WI38 (cell line): ENCODE data around the gene LRRC58.

Experiments used
- H3K4me3 ChIP-seq: 2 replicates; pipeline ENCODE4 v1.5.1; 2011; ENCODE audit warnings: low read depth, mild to moderate bottlenecking, control low read depth, low read length
- TF ChIP-seq, protein P1 (sequence below): IDR thresholded peaks from 2 replicates; pipeline ENCODE4 v1.5.1; 2012; ENCODE audit warnings: low read depth, mild to moderate bottlenecking, control low read depth, low read length

The LRRC58 gene

DNA sequence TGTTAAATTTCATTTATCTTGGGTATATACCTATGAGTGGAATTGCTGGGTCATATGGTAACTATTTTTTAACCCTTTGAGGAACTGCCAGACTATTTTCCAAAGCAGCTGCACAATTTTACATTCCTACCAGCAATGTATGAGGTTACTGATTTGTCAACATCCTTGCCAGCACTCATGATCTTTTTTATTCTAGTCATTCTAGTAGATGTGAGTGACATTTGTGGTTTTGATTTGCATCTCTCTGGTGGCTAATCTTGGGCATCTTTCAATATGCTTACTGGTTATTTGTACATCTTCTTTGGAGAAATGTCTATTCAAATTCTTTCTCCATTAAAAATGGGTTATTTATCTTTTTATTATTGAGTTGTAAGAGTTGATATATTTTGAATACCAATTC lies 21.3 kb upstream of the LRRC58 start:
- H3K4me3 ChIP-seq, result no peak overlapping the region
- TF ChIP-seq, protein P1, sequence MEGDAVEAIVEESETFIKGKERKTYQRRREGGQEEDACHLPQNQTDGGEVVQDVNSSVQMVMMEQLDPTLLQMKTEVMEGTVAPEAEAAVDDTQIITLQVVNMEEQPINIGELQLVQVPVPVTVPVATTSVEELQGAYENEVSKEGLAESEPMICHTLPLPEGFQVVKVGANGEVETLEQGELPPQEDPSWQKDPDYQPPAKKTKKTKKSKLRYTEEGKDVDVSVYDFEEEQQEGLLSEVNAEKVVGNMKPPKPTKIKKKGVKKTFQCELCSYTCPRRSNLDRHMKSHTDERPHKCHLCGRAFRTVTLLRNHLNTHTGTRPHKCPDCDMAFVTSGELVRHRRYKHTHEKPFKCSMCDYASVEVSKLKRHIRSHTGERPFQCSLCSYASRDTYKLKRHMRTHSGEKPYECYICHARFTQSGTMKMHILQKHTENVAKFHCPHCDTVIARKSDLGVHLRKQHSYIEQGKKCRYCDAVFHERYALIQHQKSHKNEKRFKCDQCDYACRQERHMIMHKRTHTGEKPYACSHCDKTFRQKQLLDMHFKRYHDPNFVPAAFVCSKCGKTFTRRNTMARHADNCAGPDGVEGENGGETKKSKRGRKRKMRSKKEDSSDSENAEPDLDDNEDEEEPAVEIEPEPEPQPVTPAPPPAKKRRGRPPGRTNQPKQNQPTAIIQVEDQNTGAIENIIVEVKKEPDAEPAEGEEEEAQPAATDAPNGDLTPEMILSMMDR, result no peak

DNA sequence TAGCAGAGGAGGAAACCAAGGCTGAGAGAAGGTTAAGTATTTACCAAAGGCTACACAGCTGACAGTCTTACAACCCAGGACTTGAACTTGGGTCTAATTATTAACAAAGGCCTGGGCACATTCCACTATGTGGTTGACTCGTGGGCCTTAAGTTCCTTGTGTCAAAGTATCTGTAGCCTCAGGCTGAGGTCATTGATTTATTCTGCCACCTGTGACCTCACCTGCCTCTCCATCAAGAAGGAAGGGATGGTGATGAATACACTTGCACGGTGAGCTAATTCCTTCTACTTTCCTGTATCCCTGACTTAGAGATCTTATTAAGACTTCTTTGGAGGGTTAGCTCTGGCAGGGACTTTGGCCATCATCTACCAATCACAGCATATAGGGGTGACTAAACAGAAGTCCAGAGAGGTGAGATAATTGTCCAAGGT lies 19.9 kb upstream of the LRRC58 start:
- TF ChIP-seq, protein P1, result no peak
- H3K4me3 ChIP-seq, result no peak overlapping the region

DNA sequence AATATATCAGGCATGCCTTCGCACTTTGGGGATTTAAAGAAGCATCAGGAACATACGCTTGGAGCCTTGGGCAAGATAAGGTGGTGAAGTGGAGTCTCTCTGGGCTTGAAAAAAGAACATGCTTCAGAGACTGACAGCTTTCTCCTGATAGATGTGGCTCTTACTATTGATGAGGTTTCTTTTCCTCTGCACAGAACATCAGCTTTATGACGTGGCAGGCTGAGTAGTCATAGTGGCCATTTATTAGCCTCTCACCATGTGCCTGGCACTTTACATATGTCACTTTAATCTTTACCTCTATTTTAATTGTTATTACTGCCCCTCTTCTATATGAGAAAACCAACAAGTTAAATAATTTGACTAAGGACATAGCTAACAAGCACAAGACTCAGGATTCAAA lies 19.0 kb upstream of the LRRC58 start:
- TF ChIP-seq, protein P1, result no peak
- H3K4me3 ChIP-seq, result no peak overlapping the region

DNA sequence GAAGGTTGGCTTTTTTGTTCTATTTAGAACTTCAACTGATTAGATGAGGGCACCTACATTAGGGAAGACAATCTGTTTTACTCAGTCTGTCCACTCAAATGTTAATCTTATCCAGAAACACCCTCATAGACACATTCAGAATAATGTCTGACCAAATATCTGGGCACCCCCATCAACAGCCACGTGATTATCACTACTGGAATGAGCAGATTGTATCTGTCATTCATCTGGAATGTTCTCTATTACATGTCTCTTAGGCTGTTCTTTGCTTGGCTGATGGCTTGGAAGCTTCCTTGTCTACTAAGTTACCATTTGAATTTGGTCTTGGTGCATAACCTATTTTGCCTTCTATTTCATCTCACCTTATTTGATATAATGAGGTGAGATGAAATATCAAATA lies 15.7 kb upstream of the LRRC58 start:
- no peak overlapping the region for H3K4me3 ChIP-seq
- TF ChIP-seq, protein P1, result no peak

DNA sequence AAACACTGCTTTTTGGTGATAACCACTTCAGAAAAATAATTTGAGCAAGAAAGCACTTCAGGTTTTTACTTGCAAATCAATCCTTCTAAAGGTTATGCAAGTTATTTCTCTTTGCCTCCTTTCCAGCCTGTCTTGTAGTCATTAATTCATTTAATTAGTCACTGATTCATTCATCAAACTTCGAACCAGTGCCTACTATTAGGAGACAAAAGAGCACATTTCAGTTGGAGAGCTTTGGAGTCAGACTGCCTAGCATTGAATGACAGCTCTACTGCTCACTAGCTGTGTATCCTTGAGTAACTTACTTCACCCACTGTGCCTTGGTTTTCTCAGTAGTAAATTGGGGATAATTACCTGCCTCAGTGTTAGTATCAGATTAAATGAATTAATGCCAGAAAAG lies 14.9 kb upstream of the LRRC58 start:
- H3K4me3 ChIP-seq, result no peak overlapping the region
- TF ChIP-seq, protein P1, result no peak

DNA sequence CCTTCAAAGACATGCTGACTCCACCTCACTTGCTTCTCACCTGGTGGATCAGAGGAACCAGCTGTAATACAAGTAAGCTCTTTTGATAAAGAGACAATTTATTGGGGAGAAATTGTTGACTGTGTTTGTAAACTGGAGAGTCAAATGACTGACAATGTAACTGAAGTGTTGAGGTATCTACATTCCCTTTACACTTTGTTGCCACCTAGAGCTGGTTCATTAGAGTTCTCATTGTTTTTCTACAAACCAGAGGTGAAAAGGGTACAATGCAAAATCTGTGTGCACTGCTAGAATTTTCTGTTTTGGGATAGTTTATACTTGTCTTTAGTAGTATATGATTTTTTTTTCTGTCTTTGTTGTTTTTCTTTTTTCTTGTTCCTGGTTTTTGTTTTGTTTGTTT lies 8.7 kb upstream of the LRRC58 start:
- TF ChIP-seq, protein P1, result no peak
- no peak overlapping the region for H3K4me3 ChIP-seq

DNA sequence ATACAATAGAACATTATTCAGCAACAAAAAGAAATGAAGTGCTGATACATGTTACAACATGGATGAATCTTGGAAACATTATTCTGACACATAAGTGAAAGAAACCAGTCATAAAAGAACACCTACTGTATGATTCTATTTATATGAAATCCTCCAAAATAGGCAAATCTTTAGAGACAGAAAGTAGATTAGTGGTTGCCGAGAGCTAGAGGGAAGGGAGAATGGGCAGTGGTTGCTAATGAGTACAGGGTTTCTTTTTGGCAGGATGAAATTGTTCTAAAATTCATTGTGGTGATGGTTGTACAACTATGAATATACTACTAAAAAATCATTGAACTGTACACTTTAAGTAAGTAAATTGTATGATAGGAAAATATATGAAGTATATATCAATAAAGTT lies 6.3 kb upstream of the LRRC58 start:
- TF ChIP-seq, protein P1, result no peak
- H3K4me3 ChIP-seq, result no peak overlapping the region
